Gastroesophageal sphincter (tissue), 4 donors: ENCODE data around the gene ZBTB25. TPM values are rescaled to one million over a fixed set of nuclear protein-coding genes. Genes with fewer than 3 reads are reported as not detected.
A peak's percentile ranks its signal among the peaks of the same experiment; 100 is the strongest.

Source experiments
- ATAC-seq: fragments of 150-250 bp; one replicate; pipeline ENCODE4 v1.9.1; 2016; ENCODE audit warnings: mild to moderate bottlenecking, moderate library complexity
- H3K27ac ChIP-seq, 4 donors: fragments of 200-600 bp; sonication (generic) in 3 of 4; 1 replicate in 3 of 4; 2 replicates in 1 of 4; pipeline ENCODE4 v1.5.1; 2016 to 2019
- H3K27me3 ChIP-seq: fragments of 200-600 bp; sonication (generic); one replicate; pipeline ENCODE4 v1.5.1; 2019
- H3K36me3 ChIP-seq, 2 donors: fragments of 200-600 bp; sonication (generic); one replicate each; pipeline ENCODE4 v1.5.1; 2019; ENCODE audit warnings: control low read depth in 1 of 2
- H3K4me1 ChIP-seq, 3 donors: fragments of 200-600 bp; sonication (generic); 1 replicate in 2 of 3; 2 replicates in 1 of 3; pipeline ENCODE4 v1.5.1; 2016 to 2019; ENCODE audit warnings: control low read depth in 2 of 3
- H3K4me3 ChIP-seq, 2 donors: fragments of 200-600 bp; sonication (generic); one replicate each; pipeline ENCODE4 v1.5.1; 2019; ENCODE audit warnings: mild to moderate bottlenecking in 1 of 2, moderate library complexity in 1 of 2
- H3K9me3 ChIP-seq, 3 donors: fragments of 200-600 bp; sonication (generic); one replicate each; pipeline ENCODE4 v1.5.1; 2017 to 2019; ENCODE audit warnings: control low read depth in 2 of 3
- CTCF ChIP-seq, 4 experiments: fragments of 200-600 bp in 2 of 4; fragments of 450-650 bp in 2 of 4; sonication (generic) in 1 of 4; IDR thresholded peaks; one replicate each; pipeline ENCODE4 v1.5.1; 2017 to 2019; ENCODE audit warnings: antibody characterized with exemption in 4 of 4, mild to moderate bottlenecking in 2 of 4, moderate library complexity in 2 of 4
- EP300 ChIP-seq: sonication (generic); formaldehyde crosslinking; IDR thresholded peaks from one replicate; pipeline ENCODE4 v1.6.1; 2017; ENCODE audit warnings: antibody characterized with exemption, mild to moderate bottlenecking
- POLR2A ChIP-seq, 2 donors: fragments of 450-650 bp; IDR thresholded peaks; one replicate each; pipeline ENCODE4 v1.6.1; 2017; ENCODE audit warnings: antibody characterized with exemption in 2 of 2, mild to moderate bottlenecking in 2 of 2, moderate library complexity in 1 of 2
- POLR2AphosphoS5 ChIP-seq: sonication (generic); formaldehyde crosslinking; IDR thresholded peaks from one replicate; pipeline ENCODE4 v1.6.1; 2017; ENCODE audit warnings: antibody characterized with exemption
- WGBS, 2 donors: methylation state at CpG; one replicate each; pipeline ENCODE4 v1.1.5; 2018; ENCODE audit warnings: low coverage in 1 of 2; 5-methylcytosine and 5-hydroxymethylcytosine counted together
- total RNA-seq, 4 donors: library from RNA; depleted of rRNA; stranded (reverse); fragments of >200 nt; gene quantifications; one replicate each; pipeline ENCODE4 v1.1.0, GENCODE V29; 2016

The ZBTB25 gene
- total RNA-seq, 4 donors from 2014 or later: 7.4 to 12.5 (median 9.8) TPM

- peak; percentile 86 for ATAC-seq
- Histone ChIP-seq H3K27ac (peak within 1 kb of the TSS; percentile 24 to 84 (median 80)), H3K27me3 (no peaks in the 10 kb centered on the region), H3K4me1 (peaks cover 0 to 16% (median 0%) of the 10 kb centered on the region in 3 donors), H3K36me3 (peaks cover 0 to 16% of the 10 kb centered on the region in 2 donors), H3K9me3 (no peaks in the 10 kb centered on the region), H3K4me3 (peak within 1 kb of the TSS; percentile 65 to 70)
- TF ChIP-seq POLR2AphosphoS5: no peak
- TF ChIP-seq POLR2A (IDR thresholded peaks at IDR 0.05): no peak
- no peak for TF ChIP-seq EP300
- no peak for TF ChIP-seq CTCF (IDR thresholded peaks at IDR 0.05)
- 0% methylated on average over 11 of the region's 74 CpGs; no CpG with 5 or more reads in 1 of the 2 donors for whole genome bisulfite sequencing, 2 donors
These were observed 38.3 kb downstream of the ZBTB25 start, which contains the start of gene AKAP5 for GRCh38 chr14:64465191-64465822. Gene AKAP5, plus strand, starts transcription at chr14:64465499. Its CDS starts 2,896 bp downstream, at chr14:64468395.

GRCh38 chr14:64464651-64465050, 39.0 kb downstream of the ZBTB25 start:
- H3K27ac ChIP-seq: peak overlapping the region in 2 of 4 donors; percentile 81 to 84

GRCh38 chr14:64463873-64464272, 39.8 kb downstream of the ZBTB25 start:
- 94 to 96% methylated on average over 6 of the region's 6 CpGs for WGBS, 2 donors
- H3K4me1 ChIP-seq: peaks cover 0 to 16% (median 0%) of the 10 kb centered on the region in 3 donors

More at GRCh38 chr14:64464651-64465050, 39.0 kb downstream of the ZBTB25 start:
- ATAC-seq: no peak
- Histone ChIP-seq H3K4me1 (peaks cover 0 to 16% (median 0%) of the 10 kb centered on the region in 3 donors), H3K36me3 (peaks cover 0 to 16% of the 10 kb centered on the region in 2 donors), H3K9me3 (no peaks in the 10 kb centered on the region), H3K27me3 (no peaks in the 10 kb centered on the region), H3K4me3 (peak overlapping the region; percentile 65 to 70)
- TF ChIP-seq EP300: no peak
- TF ChIP-seq POLR2A (IDR thresholded peaks at IDR 0.05): no peak
- TF ChIP-seq CTCF (IDR thresholded peaks at IDR 0.05): no peak
- no peak for TF ChIP-seq POLR2AphosphoS5
- WGBS, 2 donors: 19% methylated on average over 6 of the region's 6 CpGs

GRCh38 chr14:64463195-64463594, 40.4 kb downstream of the ZBTB25 start:
- 88 to 93% methylated on average over 2 of the region's 2 CpGs for WGBS, 2 donors
- no peak overlapping the region for H3K27ac ChIP-seq

More at GRCh38 chr14:64463873-64464272, 39.8 kb downstream of the ZBTB25 start:
- no peak for ATAC-seq
- Histone ChIP-seq H3K4me3 (no peak overlapping the region), H3K27me3 (no peaks in the 10 kb centered on the region), H3K9me3 (no peaks in the 10 kb centered on the region), H3K36me3 (peaks cover 0 to 16% of the 10 kb centered on the region in 2 donors), H3K27ac (no peak overlapping the region)
- TF ChIP-seq EP300: no peak
- no peak for TF ChIP-seq POLR2AphosphoS5
- TF ChIP-seq CTCF (IDR thresholded peaks at IDR 0.05): no peak
- no peak for TF ChIP-seq POLR2A (IDR thresholded peaks at IDR 0.05)

More at GRCh38 chr14:64463195-64463594, 40.4 kb downstream of the ZBTB25 start:
- Histone ChIP-seq H3K4me1 (peaks cover 0 to 16% (median 0%) of the 10 kb centered on the region in 3 donors), H3K4me3 (no peak overlapping the region), H3K36me3 (peaks cover 0 to 18% of the 10 kb centered on the region in 2 donors), H3K27me3 (no peaks in the 10 kb centered on the region), H3K9me3 (no peaks in the 10 kb centered on the region)
- ATAC-seq: no peak
- TF ChIP-seq CTCF (IDR thresholded peaks at IDR 0.05): no peak
- no peak for TF ChIP-seq EP300
- no peak for TF ChIP-seq POLR2AphosphoS5
- no peak for TF ChIP-seq POLR2A (IDR thresholded peaks at IDR 0.05)
